ENCODE data around the gene TOGARAM2.
"Not testable (repeated sequence)": the region's sequence is repeated elsewhere in the genome, so short reads cannot be mapped to it uniquely, and the experiment has no call there.

TOGARAM2 gene

GRCh38 chr2:29075894-29076705 lies 95.0 kb downstream of the TOGARAM2 start:
- DNase-seq (ENCODE audit: low spot score): peak; percentile 55

GRCh38 chr2:29079887-29080286 lies 98.8 kb downstream of the TOGARAM2 start:
- DNase-seq (ENCODE audit: low spot score): peak; percentile 27

- DNase-seq (ENCODE audit: low spot score): no peak
These were observed 100.0 kb downstream of the TOGARAM2 start for GRCh38 chr2:29080886-29081743.

GRCh38 chr2:29082804-29083495 lies 101.9 kb downstream of the TOGARAM2 start:
- DNase-seq (ENCODE audit: low spot score): no peak

- no peak for DNase-seq (ENCODE audit: low spot score)
These were observed 103.5 kb downstream of the TOGARAM2 start for GRCh38 chr2:29084554-29084953.

GRCh38 chr2:29090311-29090710 lies 109.2 kb downstream of the TOGARAM2 start:
- DNase-seq (ENCODE audit: low spot score): not testable (repeated sequence)

GRCh38 chr2:29096969-29097368 lies 115.9 kb downstream of the TOGARAM2 start:
- no peak for DNase-seq (ENCODE audit: low spot score)

- no peak for DNase-seq (ENCODE audit: low spot score)
These were observed 116.5 kb downstream of the TOGARAM2 start for GRCh38 chr2:29097569-29097968.

- DNase-seq (ENCODE audit: low spot score): no peak
These were observed 119.5 kb downstream of the TOGARAM2 start for GRCh38 chr2:29100564-29100963.
